ENCODE results near the gene EMC6. TPM values are rescaled to one million over a fixed set of nuclear protein-coding genes. Genes with fewer than 3 reads are reported as not detected.

The EMC6 gene
- total RNA-seq, 4 donors from 2014 or later, result 8.5 to 25.3 (median 13.8) TPM

GRCh38 chr17:3678821-3679530, 10.4 kb downstream of the EMC6 start:
- no peaks in the 10 kb centered on the region for H3K36me3 ChIP-seq
- H3K27ac ChIP-seq, result no peak overlapping the region
- no peaks in the 10 kb centered on the region for H3K4me1 ChIP-seq
- TF ChIP-seq POLR2AphosphoS5 (IDR thresholded peaks at IDR 0.05) (no peak), EP300 (IDR thresholded peaks at IDR 0.05) (no peak), CTCF (IDR thresholded peaks at IDR 0.05) (no peak), POLR2A (IDR thresholded peaks at IDR 0.05) (no peak)
- 50 to 73% methylated on average over 1 to 8 of the region's 27 CpGs for WGBS, 2 donors (ENCODE audit: low coverage in 1 of 2)
- peaks cover 58% of the 10 kb centered on the region for H3K27me3 ChIP-seq
- no peak overlapping the region for H3K4me3 ChIP-seq
- no peak for ATAC-seq
- H3K9me3 ChIP-seq, result no peaks in the 10 kb centered on the region

- no peak for TF ChIP-seq EP300 (IDR thresholded peaks at IDR 0.05)
- no peak for TF ChIP-seq CTCF (IDR thresholded peaks at IDR 0.05)
- TF ChIP-seq POLR2A (IDR thresholded peaks at IDR 0.05), result no peak
- TF ChIP-seq POLR2AphosphoS5 (IDR thresholded peaks at IDR 0.05), result no peak
- Histone ChIP-seq H3K9me3 (no peaks in the 10 kb centered on the region), H3K4me3 (no peak overlapping the region), H3K27me3 (peaks cover 64% of the 10 kb centered on the region), H3K4me1 (no peaks in the 10 kb centered on the region), H3K36me3 (no peaks in the 10 kb centered on the region), H3K27ac (no peak overlapping the region)
- 59 to 67% methylated on average over 7 to 8 of the region's 20 CpGs for WGBS, 2 donors (ENCODE audit: low coverage in 1 of 2)
- ATAC-seq, result no peak
Observed at GRCh38 chr17:3679531-3680126, 11.0 kb downstream of the EMC6 start.

GRCh38 chr17:3681057-3681456, 12.4 kb downstream of the EMC6 start:
- Histone ChIP-seq H3K4me1 (no peaks in the 10 kb centered on the region), H3K36me3 (no peaks in the 10 kb centered on the region), H3K4me3 (no peak overlapping the region), H3K27ac (no peak overlapping the region), H3K27me3 (peaks cover 74% of the 10 kb centered on the region), H3K9me3 (no peaks in the 10 kb centered on the region)
- WGBS, 2 donors (ENCODE audit: low coverage in 1 of 2), result 60 to 78% methylated on average over 1 to 3 of the region's 12 CpGs
- TF ChIP-seq CTCF (IDR thresholded peaks at IDR 0.05) (no peak), EP300 (IDR thresholded peaks at IDR 0.05) (no peak)
- ATAC-seq, result no peak

- TF ChIP-seq EP300 (IDR thresholded peaks at IDR 0.05) (no peak), POLR2A (IDR thresholded peaks at IDR 0.05) (no peak), CTCF (IDR thresholded peaks at IDR 0.05) (no peak), POLR2AphosphoS5 (IDR thresholded peaks at IDR 0.05) (no peak)
- Histone ChIP-seq H3K9me3 (no peaks in the 10 kb centered on the region), H3K27ac (no peak overlapping the region), H3K27me3 (peaks cover 74% of the 10 kb centered on the region), H3K36me3 (no peaks in the 10 kb centered on the region), H3K4me3 (no peak overlapping the region), H3K4me1 (no peaks in the 10 kb centered on the region)
- no peak for ATAC-seq
- WGBS, 2 donors (ENCODE audit: low coverage in 1 of 2), result 75% methylated on average over 4 of the region's 20 CpGs; no CpG with 5 or more reads in 1 of the 2 donors
Observed at GRCh38 chr17:3681565-3681964, 13.0 kb downstream of the EMC6 start.

GRCh38 chr17:3682033-3682432, 13.4 kb downstream of the EMC6 start:
- WGBS, 2 donors (ENCODE audit: low coverage in 1 of 2), result 69% methylated on average over 3 of the region's 12 CpGs; no CpG with 5 or more reads in 1 of the 2 donors
- Histone ChIP-seq H3K4me3 (no peak overlapping the region), H3K9me3 (no peaks in the 10 kb centered on the region), H3K4me1 (no peaks in the 10 kb centered on the region), H3K36me3 (no peaks in the 10 kb centered on the region), H3K27ac (no peak overlapping the region), H3K27me3 (peaks cover 74% of the 10 kb centered on the region)
- no peak for TF ChIP-seq POLR2AphosphoS5 (IDR thresholded peaks at IDR 0.05)
- TF ChIP-seq EP300 (IDR thresholded peaks at IDR 0.05), result no peak
- no peak for TF ChIP-seq CTCF (IDR thresholded peaks at IDR 0.05)
- no peak for TF ChIP-seq POLR2A (IDR thresholded peaks at IDR 0.05)
- no peak for ATAC-seq

Measured in gastroesophageal sphincter (tissue), 4 donors.